CD4-positive, alpha-beta T cell treated with Interferon alpha-2 for 1 hour (primary cell): ENCODE measurements around the gene DCST1.

Experiments used
- DNase-seq, 2 donors: peaks; one replicate each; pipeline ENCODE4 v3.0.0-alpha.2; 2020 to 2022

DCST1 gene

DNA sequence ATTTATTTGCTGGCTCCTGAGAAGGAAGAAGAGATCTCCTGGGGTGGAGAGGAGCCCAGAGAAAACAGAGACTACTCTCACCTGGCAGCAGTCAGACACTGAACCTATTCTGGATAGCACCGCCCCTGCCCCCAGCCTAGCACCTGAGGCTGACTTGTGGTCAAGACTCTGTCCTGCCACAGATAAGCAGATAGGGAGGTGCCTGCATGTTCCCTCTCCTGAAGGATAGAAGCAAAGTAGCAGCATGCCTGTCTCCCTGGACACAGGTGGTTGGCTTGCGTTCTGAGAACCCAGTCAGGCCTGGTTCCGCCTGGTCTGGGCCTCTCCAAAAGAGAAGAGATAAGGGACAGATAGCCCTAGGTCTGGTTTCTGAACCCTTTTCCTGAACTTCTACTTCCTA lies 43.7 kb downstream of the DCST1 start:
- no peak for DNase-seq

DNA sequence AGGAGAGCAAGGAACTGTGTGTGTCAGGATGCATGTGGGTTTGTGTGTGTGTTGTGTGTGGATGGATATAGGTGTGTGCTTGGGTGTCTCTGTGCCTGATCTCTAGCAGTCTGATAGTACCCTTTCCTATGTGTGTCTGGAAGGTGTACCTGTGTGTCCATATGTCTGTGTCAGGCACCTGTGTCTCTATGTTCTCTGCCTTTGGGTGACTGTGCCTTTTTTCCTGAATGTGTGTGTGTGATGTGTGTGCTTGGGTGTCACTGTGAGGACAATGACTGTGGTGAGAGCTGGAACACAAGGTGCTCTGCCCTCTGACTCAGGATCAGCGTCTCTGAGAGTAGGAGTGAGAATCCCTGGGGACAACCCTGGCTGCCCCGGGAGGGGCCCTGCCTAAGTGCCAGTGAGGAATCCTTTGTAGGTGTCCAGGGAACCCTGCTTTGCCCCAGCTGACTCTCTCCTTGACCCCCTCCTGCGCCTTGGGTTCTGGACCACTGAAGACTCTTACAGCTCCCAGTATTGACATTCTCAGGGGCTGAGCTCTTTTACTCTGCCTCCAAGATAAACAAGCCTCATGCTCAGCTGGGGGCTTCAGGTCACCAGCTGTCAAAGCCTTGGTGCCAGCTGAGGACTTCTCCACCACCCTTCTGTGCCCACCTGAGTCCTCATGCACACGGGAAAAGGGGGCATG lies 44.3 kb downstream of the DCST1 start:
- DNase-seq = no peak

DNA sequence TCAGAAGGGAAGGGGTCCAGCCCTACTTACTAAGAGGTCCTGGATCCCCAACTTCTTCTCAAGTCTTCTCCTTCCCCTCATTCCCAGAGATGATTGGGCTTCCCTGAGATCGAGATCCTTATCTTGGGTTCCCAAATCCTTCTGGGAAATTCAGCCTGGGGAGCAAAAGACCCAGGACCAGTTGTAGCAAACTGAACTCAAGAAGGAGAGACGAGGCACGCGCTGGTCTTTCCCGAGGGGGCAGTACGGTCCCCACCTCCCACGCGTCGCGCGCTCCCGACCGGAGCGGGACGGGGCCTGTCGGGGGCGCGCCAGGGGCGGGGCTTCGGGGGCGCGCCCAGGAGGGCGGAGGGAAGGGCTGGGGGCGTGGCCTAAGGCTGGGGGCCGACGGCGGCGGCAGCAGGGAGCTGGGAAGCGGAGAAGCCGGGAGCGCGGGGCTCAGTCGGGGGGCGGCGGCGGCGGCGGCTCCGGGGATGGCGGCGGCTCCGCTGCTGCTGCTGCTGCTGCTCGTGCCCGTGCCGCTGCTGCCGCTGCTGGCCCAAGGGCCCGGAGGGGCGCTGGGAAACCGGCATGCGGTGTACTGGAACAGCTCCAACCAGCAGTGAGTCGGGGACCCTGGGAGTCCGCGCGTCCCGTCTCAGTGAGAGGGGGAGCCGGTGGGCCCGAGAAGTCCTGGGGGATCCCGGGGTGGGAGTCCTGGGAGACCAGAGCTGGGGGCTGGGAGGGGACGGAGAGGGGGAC lies 45.0 kb downstream of the DCST1 start, which contains the start of gene EFNA3:
Gene EFNA3, plus strand, starts transcription at position 369 of the 741 bp plus-strand sequence. Its CDS starts 105 bp downstream, at position 474.
- peak; percentile 54 to 79 for DNase-seq

DNA sequence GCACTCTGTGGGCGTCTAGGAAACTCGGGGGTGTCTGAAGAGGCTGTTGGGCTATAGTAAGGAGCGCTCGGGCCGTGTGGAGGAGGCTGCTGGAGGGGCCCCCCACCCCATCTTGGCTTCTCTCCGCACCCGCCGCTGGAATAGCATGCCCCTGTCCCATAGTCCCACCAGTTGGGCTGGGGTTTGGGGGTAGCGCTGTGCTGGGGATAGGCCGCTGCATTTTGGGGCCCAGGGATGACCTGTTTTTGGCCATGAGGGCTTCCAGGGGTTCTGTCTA lies 45.5 kb downstream of the DCST1 start:
- DNase-seq = no peak

DNA sequence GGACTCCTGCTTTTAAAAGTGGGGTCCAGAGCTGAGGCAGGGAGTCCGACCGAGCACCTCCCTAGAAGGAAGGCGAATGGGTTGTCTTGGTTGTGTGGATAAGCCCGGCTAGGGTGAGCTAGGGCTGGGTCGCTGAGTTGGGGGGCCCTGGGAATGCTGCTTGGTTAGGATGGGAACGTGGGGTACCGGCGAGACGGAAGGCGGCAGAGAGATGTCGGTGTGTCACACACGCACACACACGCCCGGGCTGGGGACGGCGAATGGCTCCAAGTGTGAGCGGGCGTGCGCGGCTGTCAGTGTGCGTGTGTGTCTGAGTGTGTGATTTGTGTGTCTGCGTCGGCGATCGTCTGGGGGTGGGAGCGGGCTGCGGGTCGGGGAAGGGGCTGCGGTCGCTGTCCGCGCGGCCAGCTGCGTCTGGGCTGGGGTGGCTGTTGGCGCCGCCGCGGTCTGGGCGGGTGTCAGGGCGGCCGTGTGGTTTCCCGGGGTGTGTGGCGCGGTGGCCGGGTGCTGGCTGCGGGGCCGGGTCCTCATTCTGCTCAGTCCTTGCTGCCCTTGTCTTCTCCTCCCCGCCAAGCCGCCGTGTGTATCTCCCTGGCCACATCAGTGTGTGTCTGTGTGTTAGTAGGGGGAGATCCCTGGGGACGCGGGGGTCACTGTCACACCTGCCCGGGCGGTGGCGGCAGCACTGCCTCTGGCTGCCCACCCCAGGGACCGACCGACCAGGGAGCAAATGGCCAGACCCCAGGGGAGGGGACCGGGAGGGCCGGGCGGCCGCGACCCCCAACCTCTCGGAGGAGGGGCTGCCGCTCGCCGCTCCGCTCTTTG lies 46.1 kb downstream of the DCST1 start:
- peak in 1 of 2 donors; percentile 37 for DNase-seq

DNA sequence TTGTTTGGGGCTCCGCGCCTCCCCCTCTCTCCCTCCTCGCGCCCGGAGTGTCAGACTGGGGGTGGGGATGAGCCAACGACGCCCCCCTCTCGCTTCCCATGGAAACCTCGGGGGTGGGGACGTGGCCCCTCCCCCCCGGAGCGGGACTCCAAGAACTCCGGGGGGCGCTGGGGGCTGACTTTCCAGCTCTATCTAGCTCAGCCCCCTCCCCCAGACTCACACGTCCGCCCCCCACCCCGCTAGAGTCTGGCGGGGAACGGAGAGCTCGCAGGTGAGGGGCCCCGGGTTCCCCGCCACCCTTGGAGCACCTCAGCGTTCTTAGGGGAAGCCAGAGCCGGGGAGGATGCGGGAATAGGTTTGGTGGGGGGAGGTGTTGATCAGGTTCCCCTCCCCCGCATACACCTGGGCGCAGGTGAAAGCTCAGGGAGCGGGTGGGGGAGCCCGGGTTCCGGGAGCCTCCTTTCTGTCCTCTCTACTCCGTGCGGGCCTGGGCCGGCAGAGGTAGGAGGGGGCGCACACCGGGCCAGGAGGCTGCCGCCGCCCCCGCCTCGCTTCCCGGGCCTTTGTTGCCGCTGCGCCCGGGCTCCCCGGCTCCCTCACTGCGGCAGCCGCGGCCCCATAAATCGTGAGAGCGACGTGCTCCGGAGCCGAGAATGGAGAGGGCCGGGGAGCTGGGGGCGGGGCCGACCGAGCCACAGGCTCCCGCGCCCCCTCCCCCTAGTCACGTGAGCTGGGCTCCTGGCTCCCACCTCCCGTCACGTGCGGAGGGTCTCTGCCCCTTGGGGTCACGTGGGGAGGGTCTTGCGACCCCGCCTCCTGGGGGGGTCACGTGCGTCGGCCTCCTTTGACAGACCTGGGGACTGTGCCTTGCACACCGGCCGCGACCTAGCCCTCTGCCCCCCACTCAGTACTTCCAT lies 46.9 kb downstream of the DCST1 start:
- peak; percentile 20 to 46 for DNase-seq

DNA sequence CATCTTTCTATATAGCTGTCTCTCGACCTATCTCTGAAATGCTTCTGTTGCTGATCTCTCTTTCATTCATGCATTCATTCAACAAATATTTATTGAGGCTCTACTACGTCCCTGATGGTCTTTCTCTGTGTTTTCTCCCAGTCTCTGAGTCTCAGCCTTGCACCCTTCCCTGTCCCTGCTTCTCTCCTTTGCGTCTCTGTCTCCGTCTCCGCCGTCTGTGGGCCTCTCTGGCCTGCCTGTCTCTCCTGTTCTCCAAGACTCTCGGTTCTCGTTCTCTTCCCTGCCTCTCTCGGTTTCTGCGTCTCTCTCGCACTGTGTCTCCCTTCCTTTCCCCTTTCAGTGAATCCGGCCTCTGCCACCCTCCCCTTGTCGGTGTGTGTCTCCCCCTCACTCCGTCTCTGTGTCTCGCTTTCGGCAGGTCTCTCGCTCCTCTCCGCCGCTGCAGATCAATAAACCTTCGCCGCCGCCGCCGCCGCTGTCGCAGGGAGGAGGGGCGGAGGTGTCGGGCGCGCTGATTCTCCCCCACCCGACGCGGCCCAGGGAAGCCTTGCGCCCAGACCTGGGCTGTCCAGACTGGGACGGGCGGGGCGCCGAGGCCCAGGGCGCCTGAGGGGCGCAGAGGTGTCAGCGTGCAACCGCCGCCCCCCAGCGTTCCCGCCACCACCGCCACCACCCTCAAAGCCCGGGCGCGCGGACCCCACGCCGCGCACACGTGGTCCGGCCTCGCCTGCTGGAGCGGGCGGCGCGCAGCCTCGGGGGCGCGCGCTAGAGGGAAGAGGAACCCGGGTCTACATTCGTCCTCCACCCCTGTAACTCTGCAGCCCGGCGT lies 48.1 kb downstream of the DCST1 start:
- DNase-seq = peak in 1 of 2 donors; percentile 45

DNA sequence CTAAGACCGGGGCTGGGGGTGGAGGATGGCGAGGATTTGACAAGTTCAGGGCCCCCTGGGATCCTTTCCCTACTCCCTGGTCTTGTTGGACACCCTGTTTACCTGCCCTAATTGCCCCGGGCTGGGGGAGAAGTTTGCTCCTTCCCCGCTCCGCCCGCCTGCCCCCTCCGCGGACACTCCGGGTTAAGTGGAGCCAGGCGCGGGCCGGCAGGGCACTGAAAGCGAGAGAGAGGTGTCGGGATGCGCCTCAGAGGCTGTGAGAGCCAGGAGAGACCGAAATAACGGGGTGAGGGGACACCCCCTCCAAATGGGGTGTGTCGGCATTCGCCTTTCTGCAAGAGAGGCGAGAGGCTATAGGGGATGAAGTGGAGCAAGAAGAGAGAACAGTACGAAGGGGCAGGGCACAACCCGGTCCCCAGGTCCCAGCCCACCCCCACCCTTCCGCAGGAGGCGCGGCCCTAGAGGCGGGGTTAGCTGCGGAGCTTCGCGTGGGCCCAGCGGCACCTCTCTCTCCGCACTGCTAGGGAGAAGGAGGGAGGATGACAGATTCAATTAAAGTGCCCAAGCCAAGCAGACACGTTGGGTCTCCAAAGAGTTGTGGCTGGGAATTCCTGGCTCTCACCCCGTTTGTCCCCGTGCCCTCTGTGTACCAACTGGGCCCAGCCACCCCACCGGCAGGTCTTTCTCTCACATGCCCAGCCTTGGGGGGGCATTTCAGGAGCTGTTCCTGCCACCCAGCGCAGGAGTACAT lies 48.9 kb downstream of the DCST1 start:
- peak in 1 of 2 donors; percentile 33 for DNase-seq

DNA sequence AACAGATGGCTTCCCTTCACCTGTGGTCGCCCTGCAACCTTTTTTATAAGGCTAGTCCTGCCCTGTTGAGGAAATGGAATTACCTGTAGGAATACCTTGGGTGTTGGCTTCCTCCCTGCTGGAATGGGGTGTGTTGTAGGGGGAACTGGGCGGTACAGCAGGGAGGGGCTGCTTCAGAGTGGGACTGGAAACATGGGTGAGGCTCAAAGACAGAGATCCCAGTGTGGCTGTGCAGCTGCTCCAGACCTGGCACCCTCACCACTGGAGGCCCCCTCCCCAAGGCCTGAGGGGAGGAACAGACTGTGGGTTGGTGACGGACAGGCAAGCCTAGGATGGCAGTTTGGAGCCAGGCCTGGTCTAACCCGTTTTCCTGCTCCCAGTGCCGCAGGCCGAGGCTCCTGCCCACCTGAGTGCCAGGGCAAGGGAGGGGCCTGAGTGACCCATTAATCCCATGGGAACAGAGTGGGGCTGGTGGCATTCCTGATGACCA lies 49.5 kb downstream of the DCST1 start:
- no peak for DNase-seq

DNA sequence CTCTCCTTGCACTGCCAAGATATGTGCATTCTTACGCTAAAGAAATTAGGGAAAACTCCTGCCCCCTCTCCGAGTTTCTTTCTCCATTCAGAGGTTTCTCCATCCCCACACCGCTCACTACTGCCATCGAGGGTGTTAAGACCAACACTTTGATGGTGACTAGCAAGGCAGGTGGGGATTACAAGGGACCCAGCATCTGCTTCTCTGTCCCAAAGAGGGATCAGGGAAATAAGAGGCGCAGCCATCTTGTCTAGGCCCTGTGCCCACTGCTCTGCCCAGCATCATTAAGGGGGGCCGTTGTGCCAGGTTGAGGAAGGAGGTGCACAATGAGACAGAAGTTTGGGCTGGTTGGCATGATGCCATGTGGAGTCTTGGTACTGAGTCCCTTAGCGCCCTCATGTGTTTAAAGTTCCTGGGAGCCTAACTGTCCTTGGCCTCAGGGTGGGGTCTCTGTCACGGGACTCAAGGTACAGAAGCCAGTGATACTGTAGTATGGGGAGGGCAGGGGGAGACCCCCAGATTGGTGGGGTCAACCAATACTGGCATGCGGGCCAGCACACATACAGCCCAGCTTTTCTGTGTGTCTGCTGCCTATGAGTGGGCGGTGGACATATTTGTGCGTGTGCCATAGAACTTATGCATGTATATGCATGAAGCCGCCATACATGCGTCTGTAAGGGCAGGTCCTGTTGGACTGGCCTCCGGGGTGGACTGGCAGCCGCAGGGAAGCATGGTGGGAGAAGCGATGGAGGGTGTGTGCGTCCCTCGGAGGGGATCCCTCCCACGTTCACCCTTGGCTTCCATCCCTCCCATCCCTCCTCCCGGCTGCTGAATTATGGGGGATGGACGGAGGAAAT lies 50.5 kb downstream of the DCST1 start:
- DNase-seq = peak in 1 of 2 donors; percentile 47

DNA sequence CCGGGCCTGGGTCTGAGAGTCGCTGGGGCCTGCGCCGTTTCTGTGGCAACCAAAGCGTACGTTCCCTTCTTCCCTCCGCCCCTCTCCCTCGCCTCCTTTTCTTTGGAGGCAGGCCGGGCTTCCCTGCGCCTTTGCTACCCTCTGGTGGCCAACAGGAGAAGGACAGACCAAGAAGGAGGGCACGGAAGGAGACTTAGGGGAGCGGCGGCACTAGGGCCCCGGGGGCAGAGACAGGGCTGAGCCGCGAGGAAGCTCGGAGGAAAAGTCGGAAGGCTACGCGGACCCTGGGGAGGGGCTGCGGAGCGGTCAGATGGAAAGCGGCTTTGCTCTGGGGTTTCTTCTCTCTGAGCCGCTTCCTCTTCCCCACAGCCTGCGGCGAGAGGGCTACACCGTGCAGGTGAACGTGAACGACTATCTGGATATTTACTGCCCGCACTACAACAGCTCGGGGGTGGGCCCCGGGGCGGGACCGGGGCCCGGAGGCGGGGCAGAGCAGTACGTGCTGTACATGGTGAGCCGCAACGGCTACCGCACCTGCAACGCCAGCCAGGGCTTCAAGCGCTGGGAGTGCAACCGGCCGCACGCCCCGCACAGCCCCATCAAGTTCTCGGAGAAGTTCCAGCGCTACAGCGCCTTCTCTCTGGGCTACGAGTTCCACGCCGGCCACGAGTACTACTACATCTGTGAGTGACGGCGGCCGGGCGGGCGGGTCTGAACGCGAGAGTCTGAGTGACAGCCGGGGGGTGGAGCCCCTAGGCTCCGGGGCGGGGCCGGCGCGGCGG lies 51.3 kb downstream of the DCST1 start:
- peak; percentile 90 to 93 for DNase-seq

DNA sequence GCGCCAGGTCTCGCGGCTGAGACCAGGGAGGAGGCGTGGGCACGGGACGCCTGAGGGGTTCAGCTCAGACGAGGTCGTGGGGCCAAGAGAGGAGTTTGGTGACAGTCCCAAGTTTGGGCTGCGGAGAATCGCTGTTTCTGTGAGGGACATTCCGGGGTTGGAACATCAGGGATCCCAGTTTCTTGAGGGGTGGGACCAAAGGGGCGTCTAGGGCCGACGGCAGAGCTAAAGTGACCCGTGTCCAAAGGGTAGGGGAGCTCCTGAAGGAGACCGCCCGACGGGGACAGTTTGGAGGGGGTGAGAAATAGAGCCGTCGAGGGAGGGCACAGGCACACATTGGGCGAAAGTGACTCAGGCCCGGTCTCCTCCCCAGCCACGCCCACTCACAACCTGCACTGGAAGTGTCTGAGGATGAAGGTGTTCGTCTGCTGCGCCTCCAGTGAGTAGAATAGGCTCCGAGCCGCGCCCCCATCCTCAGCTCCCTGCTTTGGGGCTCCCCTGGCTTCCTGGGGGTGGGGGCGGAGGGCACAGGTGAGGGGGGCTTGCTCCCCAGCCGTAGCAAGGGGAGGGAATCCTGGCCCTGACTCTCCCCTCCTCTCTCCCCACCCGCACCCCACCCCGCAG lies 52.0 kb downstream of the DCST1 start:
- peak; percentile 66 to 76 for DNase-seq

DNA sequence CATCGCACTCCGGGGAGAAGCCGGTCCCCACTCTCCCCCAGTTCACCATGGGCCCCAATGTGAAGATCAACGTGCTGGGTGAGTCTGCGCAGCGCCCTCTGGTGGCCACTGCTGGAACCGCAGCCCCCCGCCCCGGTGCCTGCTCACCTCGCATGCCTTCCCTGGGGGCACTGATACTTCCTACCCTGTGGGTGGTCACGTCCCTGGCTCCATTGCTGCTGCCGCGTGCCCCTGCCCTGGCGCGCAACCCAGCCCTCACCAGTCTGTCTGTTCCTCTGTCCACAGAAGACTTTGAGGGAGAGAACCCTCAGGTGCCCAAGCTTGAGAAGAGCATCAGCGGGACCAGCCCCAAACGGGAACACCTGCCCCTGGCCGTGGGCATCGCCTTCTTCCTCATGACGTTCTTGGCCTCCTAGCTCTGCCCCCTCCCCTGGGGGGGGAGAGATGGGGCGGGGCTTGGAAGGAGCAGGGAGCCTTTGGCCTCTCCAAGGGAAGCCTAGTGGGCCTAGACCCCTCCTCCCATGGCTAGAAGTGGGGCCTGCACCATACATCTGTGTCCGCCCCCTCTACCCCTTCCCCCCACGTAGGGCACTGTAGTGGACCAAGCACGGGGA lies 52.6 kb downstream of the DCST1 start:
- peak; percentile 77 to 85 for DNase-seq

DNA sequence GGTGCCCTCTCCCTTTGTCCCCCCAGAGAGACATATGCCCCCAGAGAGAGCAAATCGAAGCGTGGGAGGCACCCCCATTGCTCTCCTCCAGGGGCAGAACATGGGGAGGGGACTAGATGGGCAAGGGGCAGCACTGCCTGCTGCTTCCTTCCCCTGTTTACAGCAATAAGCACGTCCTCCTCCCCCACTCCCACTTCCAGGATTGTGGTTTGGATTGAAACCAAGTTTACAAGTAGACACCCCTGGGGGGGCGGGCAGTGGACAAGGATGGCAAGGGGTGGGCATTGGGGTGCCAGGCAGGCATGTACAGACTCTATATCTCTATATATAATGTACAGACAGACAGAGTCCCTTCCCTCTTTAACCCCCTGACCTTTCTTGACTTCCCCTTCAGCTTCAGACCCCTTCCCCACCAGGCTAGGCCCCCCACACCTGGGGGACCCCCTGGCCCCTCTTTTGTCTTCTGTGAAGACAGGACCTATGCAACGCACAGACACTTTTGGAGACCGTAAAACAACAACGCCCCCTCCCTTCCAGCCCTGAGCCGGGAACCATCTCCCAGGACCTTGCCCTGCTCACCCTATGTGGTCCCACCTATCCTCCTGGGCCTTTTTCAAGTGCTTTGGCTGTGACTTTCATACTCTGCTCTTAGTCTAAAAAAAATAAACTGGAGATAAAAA lies 53.4 kb downstream of the DCST1 start:
- DNase-seq = no peak

DNA sequence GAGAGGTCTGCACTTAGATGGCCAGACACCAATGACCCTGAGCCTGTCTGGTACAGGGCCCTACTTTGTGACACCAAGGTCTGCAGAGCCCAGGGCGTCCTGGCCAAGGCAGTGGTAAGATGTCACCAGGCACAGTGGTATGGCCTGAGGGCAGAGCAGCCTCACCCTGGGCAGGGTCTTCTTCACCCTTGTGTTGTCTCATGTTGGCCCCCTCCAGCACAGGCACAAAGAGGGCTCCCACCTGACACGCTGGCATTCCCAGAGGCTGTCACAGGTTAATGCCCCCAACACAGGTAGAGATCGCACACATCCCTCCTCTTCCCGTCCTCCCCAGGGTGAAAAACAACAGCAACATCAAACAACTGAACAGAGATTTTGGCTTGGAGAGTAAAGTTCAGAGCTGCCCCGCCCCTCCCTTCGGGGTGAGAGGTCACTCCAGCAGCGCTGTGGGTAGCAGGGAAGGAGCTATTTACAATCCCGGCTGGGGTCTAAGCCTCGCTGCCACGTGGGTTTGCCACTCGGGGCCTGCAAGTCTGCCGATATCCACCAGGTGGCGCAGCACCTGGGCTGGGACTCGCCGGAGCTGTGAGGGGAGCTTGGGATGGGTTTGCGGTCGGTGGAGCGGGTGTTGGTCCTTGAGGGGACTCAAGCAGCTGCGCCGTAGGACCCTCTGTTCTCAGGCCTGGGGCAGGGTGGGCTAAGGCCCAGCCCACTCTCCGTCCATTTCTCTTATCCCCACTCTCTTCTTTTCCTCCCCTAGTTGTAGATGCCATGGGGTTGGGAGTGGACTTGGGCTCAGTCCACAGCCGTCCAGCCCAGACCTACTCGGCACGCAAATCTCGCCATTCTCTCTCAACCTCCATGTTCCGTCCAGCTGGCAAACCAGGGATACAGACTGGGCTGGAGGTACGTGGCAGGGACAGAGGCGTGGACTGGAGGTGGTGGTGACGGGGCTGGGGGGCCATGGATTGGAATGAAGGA lies 57.7 kb downstream of the DCST1 start:
- DNase-seq = peak; percentile 74 to 84

DNA sequence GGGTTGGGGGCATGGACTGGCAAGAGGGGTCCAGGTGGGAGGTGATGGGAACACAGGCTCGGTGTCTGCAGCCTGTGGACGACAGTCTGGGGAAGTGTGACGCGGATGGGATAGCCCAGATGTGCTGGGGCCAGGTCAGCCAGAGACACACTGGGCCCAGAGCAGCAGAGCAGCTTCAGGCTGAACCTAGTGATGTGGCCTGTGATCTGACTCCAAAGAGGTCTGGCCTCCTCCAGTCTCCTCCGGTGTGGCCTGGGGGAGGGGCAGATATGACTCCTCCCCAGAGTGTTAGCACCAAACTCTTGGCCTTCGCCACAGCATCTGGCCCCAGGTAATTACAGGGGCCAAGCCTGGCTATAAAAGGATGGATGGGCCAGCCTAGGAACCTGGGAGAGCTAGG lies 58.5 kb downstream of the DCST1 start:
- no peak for DNase-seq
